Keratinocyte (primary cell): Measurements from ENCODE around the gene C14orf93.

Experiments
- EZH2 ChIP-seq: IDR thresholded peaks from one replicate; pipeline ENCODE4 v1.6.1; 2012; ENCODE audit warnings: inconsistent platforms, mild to moderate bottlenecking, low read length, moderate library complexity
- TF ChIP-seq, protein P1 (sequence below), 3 experiments: IDR thresholded peaks in 1 of 3; conservative IDR thresholded peaks in 1 of 3; optimal IDR thresholded peaks in 1 of 3; 2 replicates in 2 of 3; 3 replicates in 1 of 3; pipeline versions ENCODE3 to v1.5.1; 2011; ENCODE audit warnings: low read length in 3 of 3, mild to moderate bottlenecking in 3 of 3, moderate library complexity in 2 of 3, control low read depth in 1 of 3, inconsistent platforms in 1 of 3; ENCODE audit not compliant: insufficient read depth in 2 of 3; ENCODE audit errors: extremely low read depth in 1 of 3

DNA sequence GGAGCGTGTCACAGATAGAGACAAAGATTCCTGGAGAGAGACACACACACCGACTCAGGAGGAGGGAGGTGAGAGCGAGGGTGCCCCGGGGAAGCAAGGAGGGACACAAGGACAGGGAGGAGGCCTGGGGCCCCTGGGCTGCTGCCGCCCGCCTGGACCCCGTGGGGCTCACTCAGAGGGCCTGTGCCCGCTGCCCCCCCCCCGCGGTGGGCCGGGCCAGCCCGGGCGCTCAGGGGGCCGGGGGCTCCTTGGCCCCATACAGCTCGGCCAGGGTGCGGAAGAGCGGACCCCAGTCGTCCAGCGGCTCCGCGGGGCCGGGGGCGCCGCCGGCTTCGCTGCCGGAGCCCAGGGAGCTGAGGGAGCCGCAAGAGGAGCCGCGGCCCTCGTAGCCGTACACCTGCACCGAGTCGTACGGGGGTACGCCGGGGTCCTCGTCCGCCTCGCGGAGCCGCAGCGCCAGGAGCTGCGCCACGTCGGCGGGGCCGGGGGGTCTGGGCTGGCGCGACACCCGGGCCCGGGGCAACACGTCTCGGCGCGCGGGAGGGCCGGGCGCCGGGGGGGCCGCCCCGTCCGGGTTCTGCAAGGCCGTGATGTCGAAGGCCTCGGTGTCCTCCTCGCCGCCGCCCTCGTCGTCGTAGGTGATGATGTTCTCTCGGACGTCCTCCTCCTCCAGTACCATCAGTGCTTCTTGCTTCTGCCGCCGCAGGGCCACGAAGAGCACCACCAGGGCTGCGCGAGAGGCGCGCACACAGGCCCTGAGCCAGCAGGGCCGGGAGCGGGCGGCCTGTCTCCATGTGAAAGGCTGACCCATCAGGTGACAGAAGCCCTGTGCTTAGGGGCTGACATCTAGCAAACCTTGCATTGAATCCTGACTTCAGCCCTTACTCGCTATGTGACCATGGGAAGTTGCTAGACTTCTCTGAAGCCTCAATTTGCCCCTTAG lies 38.1 kb upstream of the C14orf93 start:
- TF ChIP-seq, protein P1, sequence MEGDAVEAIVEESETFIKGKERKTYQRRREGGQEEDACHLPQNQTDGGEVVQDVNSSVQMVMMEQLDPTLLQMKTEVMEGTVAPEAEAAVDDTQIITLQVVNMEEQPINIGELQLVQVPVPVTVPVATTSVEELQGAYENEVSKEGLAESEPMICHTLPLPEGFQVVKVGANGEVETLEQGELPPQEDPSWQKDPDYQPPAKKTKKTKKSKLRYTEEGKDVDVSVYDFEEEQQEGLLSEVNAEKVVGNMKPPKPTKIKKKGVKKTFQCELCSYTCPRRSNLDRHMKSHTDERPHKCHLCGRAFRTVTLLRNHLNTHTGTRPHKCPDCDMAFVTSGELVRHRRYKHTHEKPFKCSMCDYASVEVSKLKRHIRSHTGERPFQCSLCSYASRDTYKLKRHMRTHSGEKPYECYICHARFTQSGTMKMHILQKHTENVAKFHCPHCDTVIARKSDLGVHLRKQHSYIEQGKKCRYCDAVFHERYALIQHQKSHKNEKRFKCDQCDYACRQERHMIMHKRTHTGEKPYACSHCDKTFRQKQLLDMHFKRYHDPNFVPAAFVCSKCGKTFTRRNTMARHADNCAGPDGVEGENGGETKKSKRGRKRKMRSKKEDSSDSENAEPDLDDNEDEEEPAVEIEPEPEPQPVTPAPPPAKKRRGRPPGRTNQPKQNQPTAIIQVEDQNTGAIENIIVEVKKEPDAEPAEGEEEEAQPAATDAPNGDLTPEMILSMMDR (optimal IDR thresholded peaks at IDR 0.05 in 1 of 3, IDR thresholded peaks at IDR 0.05 in 1 of 3, conservative IDR thresholded peaks at IDR 0.05 in 1 of 3; ENCODE audit: extremely low read depth in 1 of 3, insufficient read depth in 2 of 3, low read length in 3 of 3): no peak
- TF ChIP-seq EZH2: no peak
